ENCODE measurements around the gene LRRFIP1.

DNA sequence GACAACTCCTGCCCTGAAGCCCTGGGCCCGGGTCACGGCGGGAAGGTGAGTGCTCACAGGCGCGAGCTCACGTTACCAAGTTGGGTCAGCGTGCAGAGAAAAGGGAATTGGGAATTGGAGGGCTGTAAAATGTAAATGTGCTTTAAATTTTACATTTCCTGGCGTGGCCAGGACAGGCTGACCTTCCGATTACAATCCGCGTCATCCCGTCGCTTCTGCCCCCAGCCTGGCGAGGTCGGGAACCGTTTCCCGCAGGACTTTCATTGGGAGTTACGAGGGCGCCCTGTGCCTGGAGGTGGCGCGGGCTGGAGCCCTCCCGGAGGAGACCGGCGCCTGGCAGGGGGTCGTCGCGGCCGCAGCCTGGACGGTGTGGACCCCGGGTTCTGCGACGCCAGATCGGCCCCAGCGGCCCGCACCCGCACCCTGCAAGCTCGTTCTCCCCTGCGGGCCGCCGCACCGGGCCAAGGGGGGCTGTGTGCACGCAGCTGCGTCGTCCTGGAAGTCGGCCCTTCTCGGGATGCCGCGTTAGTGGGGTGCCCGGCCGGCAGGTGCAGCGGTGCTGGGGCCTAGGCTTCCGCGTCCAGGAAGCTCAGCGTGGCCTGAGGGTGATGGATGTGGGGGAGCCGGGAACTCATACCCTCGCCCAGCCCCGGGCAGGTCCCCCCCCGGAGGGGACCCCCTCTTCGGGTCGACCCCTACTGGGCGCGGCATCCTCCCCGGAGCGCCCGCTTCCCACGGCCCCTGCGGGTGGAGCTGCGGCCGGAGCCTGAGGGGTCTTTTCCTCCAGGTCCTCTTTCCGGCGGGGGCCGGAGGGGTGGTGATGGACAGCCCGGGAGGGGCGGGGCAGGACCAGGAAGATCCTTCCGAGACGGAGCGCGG is 63.9 kb downstream of the LRRFIP1 start:
- TF ChIP-seq MXI1 (IDR thresholded peaks at IDR 0.05; ENCODE audit: borderline replicate concordance, low read depth, low read length), result no peak
- TF ChIP-seq, protein P1, sequence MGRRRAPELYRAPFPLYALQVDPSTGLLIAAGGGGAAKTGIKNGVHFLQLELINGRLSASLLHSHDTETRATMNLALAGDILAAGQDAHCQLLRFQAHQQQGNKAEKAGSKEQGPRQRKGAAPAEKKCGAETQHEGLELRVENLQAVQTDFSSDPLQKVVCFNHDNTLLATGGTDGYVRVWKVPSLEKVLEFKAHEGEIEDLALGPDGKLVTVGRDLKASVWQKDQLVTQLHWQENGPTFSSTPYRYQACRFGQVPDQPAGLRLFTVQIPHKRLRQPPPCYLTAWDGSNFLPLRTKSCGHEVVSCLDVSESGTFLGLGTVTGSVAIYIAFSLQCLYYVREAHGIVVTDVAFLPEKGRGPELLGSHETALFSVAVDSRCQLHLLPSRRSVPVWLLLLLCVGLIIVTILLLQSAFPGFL (CRISPR knock-in tag; IDR thresholded peaks at IDR 0.05), result no peak

Data from HepG2 (cell line).